HG03354 (cell line): ENCODE data around the gene ACVR1B.
A peak's percentile ranks its signal among the peaks of the same experiment; 100 is the strongest.

Source experiments
- ATAC-seq: cut with Tn5 transposase; IDR thresholded peaks from one replicate; pipeline ENCODE4 v1.9.1; 2021; ENCODE audit warnings: mild to moderate bottlenecking; ENCODE audit not compliant: unreplicated experiment, poor library complexity, severe bottlenecking

ACVR1B gene

DNA sequence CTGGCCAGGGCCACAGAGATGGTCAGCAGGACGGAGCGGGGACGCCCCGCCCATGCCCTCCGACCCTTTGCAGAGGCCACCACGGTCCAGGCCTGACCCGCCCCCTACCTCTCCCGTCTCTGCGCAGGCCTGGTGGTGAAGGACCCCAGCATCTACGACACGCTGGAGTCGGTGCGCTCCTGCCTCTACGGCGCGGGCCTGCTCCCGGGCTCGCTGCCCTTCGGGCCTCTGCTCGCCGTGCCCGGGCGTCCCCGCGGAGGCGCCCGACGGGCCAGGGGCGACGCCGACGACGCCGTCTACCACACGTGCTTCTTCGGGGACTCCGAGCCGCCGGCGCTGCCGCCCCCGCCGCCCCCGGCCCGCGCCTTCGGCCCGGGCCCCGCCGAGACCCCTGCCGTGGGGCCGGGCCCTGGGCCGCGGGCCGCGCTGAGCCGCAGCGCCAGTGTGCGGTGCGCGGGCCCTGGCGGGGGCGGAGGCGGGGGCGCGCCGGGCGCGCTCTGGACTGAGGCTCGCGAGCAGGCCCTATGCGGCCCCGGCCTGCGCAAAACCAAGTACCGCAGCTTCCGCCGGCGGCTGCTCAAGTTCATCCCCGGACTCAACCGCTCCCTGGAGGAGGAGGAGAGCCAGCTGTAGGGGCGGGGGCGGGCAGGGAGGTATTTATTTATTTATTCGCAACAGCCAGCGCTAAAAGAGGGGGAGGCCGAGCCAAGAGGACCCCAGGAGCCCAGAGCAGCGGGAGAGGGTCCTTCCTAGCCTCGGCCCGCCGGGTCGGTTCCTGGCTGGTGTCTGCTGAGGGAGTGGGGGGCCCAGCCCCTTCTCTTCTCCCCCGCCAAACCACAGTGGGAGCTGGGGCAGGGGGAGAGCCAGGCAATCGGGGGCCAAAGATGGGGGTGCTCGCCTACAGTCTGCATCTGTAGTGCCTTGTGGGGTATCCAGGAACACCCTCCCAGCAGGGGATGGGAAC, 63.4 kb downstream of the ACVR1B start:
- ATAC-seq, result no peak

DNA sequence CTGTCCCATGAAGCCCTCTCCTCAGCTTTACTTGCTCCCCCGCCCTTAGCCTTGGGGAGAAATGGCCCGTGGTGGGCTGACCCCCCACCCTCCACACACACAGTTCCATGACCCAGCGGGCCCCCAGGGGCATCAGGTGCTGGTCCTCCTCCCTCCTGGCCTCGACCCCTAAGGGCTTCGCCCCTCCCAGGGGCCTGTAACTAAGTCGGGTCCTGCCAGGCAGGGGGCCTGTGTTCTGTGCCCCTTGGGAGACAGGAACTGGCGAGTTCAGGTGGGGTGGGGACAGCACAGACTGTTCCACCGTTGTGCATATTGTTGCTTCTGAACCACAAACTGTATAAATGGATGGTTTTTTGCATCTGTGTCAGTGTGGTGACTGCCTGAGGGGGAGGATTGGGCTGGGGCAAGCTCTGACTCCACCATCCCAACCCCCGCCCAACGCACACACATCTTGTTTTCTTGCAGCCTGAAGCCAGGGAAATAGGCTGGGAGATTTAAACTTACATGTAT, 64.1 kb downstream of the ACVR1B start:
- no peak for ATAC-seq

DNA sequence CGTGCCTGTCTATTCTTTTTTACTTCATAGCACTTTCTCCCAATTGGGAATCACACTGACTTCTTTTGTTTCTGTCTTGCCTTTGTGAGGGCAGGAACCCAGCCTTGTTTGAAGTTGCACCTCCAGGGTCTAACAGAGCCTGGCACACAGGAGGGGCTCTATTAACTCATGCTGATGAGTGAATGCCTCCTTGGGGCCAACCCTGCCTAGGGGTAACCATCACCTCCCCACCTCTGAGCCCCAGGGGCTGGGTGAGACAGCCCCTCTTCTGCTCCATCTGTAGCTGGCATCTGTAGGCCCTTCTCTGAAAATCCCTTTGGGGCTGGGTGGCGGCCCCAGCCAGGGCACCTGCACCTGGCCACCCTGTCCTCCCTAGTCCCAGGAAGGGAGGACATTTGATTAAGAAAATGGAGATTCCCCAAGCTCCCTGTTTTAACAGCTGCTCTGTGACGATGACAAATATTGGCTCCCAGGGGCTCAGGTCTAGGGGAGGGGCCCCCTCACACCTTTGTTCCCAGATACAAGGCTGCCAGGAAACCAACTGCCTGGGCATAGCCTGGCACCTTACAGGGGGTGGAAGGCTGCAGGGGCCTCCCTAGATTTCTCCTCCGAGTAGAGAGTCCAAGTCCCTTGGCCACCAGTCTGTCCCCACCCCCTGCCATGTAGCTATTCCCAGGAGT, 67.1 kb downstream of the ACVR1B start:
- no peak for ATAC-seq

DNA sequence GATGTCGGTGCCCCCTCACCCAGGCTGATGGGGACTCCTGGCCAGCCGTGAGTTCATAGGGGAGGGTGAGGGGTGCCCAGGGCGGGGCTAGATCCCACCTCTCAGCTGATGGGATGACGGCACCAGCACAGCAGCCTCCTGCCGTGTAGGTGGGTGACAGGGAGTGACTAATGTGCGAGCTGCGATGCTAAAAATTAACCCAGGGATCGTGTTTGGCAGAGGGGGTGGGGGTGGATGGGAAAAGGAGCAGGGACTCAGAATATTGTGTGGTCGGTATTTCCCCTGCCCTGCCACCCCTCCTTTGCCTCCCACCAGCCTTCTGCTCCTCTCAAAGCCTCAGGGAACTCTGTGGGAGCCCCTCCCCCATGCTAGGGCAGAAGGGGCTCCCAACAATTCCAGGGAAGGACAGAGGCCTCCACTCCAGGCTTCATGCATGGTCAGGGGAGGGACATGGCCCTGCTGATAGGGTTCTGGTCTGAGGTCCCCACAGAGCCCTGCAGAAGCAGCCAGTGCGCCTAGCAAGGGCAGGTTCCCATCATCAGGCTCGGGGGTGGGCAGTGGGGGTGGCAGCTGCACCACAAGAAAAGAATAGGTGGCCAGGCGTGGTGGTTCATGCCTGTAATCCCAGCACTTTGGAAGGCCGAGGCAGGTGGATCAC, 67.7 kb downstream of the ACVR1B start:
- no peak for ATAC-seq

DNA sequence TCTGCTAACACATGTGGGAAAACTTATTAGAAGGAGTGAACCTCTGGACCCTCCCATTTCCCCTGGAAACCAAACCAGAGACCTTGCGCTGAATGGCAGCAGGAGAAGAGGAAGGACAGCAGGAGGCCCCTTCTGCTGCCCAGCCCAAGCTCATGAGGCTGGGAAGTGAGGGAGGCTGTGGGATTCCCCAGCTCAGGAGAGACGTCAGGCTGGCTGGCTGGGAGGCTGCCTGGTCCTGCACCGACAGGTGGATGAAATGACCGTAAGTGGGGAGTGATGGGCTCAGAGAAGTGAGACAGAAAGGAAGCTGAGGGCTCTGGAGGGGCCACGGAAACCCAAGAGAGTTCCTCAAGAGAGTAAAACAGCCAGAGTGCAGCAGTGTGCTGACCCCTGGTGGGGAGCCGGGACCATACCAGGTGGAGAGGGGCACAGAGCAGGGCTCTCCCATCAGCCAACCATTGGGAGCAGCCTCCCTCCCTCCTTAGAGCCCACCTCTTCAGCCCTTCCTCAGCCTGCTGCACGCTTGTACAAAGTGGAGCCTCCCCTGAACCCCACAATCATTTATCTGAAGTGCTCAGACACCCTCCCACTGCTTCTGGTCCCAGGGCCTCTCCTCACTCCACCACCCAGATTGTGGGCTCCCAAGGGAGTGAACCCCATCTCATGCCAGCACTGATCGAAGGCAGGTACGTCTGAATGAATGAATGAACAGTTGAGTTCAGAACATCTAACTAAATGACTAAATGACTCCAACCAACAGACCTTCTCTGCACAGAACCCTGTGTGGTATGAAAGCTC, 69.2 kb downstream of the ACVR1B start:
- peak; percentile 49 for ATAC-seq

DNA sequence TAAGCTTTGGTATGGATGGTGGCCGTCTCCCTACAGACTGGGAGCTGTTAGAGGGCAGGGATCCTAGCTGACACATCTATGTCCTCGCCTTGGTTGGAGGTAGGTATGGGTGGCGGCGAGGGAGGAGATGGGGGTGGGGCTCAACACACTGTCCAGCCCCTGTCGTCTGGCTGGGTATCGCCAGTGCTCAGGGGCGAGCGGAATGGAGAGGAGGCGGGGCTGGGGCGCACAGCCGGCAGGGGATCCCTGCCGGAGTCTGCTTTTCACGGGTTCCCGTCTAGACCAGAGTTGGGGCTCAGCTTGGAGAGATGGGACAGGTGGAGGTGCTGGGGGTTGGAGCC, 71.3 kb downstream of the ACVR1B start:
- no peak for ATAC-seq

DNA sequence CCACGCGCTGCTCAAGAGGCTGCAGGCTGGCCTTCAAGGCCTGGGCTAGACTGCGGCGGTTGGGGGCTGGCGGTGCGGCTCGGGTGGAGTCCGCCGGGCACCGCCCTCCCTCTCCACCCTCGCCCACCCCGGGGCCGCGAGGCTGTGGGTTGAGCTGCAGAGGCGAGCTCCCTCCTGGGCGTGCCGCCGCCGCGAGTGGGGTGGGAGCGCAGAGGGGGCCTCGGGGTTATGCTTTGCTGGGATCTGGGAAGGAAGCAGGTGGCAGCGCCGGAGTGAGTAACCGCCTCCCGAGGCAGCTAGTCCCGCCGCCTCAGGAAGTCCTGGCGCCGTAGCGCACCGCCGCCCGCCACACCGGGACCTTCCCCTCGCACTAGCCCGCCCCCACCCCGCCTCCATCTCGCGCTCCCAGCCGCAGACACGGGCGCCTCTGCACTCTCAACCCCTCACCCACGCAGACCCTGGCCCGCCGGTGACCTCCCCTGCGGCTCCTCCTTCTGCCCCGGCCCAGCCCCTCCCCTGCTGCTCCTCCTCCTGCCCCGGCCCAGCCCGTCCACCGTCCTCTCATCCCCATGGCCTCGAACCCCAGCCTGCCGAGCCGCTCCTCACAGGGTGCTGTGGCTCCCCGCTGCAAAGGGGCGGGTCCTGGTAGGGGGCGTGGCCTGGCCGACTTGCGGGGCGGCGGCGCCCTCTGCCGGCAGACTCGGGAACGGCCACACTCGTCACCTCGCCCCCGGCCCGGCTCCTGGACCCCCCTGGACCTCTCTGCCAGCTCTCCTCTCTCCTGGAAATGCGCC, 71.9 kb downstream of the ACVR1B start:
- no peak for ATAC-seq

DNA sequence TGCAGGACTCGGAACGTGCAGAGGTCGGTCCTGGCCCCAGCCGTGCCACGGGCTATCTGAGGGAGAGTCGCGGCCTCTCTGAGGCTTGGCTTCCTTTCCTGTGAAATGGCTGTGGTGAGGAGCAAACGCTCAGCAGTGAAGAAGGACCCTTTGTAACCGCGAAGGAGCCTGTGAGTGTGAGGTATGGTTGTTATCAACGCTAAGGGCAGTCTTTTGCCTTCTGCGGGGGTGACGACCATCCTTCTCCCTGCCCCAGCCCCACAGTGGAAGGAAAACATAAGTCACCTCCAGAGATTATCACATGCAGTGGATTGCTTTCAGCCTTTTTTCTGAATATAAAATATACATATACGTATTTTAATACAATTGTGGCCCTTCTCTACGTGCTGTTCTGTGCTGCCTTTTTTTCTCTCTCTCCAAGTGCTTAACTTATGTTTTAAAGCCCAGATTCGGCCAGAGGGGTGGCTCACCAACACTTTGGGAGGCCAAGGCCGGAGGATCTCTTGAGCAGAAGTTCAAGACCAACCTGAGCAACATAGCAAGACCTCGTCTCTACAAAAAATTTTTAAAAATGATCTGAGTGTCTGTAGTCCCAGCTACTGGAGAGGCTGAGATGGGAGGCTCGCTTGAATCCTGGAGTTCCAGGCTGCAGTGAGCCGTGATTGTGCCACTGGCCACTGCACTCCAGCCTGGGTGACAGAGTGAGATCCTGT, 72.6 kb downstream of the ACVR1B start:
- no peak for ATAC-seq

DNA sequence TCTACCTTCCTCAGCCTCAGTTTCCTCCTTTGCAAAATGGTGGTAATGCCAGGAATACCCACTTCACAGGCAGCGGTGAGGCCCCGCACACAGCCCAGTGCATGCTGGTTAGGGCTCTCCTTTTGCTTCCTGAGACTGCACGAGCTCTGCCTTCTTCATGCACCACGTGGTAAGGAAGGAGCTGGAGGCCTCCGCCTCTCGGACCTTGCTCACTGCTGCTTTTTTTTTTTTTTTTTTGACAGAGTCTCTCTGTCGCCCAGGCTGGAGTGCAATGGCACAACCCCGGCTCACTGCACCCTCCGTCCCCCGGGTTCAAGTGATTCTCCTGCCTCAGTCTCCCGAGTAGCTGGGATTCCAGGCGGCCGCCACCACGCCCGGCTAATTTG, 73.3 kb downstream of the ACVR1B start:
- no peak for ATAC-seq

DNA sequence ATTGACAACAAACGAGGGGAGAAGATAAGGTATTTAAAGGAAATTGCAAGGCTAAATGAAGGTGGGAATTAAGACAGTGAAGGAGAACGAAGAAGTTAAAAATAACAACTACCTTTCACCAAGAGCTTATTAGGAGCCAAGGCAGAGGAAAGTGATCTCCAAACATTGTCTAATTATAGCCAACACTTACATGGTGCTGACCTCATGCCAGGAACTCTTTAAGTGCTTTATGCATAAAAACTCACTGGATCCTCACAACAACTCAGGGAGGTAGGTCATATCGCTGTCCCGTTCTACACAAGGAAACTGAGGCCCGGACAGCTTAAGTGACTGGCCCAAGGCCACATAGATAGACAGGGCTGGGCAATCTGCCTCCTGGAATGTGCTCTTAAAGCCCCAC, 74.8 kb downstream of the ACVR1B start:
- no peak for ATAC-seq

DNA sequence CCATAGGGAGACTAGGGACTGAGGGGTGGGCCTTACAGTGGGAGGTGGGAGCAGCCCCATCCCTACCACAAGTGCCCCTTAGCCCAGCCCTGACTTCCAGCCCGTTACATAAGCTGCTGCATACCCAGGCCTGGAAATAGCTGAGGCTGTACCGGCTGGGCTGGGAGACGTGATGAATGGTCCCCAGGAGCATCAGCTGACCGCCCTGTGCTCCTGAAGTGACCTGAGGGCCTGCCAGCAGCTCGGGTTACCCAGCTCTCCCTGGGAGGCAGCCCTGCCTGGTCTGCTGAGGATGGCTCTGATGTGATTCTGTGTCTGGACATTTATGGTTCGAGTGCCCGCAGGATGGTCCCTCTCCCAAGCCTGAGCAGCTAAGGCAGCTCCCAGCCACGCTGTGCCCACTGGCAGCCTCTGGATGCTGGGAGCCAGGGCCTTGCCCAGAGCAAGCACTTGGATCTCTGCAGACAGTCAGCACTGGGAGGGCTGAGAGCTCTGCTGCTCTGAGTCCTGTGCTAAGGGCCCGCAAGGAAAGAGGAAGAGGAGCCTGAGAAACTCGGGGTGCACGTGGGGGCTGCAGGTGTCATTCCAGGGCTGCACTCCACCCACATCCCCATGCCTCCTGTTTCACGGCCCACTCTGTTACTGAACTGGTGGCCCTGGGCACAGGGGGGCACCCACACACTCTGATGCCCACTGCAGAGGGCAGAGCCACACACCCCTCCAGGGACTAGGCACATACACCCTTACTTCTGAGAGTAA, 75.8 kb downstream of the ACVR1B start:
- no peak for ATAC-seq

DNA sequence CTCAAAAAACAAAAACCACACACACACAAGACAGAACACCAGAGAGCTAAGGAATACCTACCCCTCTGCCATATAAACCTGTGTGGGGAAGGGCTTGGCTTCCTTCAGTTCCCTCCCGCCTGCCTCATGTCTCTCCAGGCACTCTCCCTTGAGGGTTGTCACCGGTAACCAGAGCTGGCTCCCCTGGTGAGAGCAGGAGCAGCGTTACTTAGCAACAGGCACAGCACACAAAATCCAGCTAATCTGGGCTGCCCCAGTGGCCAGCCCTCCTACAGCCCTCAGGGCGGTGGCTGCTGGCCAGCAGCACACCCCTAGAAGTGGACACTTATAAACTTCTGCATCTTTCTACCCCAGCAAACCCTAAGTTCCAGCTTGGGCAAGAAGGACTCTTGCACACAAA, 78.2 kb downstream of the ACVR1B start:
- no peak for ATAC-seq

DNA sequence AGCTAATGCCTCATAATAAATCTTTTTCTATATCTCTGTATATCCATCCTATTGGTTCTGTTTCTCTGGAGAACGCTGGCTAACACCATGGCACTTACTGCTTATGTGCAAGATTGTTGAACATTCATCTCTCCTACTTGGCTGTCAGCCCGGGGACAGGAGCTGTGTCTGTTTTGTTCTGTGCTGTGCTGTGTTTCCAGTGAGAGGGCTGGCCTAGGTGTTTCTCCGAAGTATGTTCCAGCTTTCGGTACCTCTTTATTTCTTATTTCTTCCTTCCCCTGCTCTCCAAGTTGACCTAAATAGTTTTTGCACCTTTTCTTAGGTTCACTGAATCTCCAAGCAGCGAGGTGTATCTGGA, 80.9 kb downstream of the ACVR1B start:
- no peak for ATAC-seq

DNA sequence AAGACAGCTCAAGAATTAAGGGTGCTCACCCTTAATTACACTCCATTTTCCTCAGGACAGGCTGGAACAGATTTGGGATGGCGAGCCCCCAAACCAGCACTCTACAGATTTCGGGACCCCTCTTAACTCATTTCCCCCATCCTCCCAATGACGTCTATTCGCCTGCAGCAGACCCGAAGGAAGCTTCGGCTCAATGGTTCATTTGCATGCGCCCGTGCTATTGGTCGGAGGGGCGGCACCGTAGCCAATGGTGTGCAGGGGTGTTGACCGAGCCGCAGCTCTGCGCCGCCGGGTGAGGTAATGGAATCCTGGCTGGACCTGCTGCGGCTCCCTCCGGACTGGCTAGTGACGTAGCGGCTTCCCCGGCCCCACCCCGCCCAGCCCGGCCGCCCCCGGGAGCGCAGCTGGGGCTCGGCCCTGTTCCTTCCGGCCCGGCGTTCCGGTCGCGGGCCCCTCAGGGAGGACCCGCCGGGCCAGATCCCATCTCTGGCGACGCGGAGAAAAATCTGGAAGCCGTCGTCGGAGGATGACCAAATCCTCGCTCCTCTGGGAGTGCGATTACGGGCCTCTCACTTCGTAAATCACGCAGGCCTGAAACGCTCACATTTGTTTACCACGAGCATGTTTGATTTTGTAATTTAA, 81.4 kb downstream of the ACVR1B start:
- ATAC-seq, result peak; percentile 94

DNA sequence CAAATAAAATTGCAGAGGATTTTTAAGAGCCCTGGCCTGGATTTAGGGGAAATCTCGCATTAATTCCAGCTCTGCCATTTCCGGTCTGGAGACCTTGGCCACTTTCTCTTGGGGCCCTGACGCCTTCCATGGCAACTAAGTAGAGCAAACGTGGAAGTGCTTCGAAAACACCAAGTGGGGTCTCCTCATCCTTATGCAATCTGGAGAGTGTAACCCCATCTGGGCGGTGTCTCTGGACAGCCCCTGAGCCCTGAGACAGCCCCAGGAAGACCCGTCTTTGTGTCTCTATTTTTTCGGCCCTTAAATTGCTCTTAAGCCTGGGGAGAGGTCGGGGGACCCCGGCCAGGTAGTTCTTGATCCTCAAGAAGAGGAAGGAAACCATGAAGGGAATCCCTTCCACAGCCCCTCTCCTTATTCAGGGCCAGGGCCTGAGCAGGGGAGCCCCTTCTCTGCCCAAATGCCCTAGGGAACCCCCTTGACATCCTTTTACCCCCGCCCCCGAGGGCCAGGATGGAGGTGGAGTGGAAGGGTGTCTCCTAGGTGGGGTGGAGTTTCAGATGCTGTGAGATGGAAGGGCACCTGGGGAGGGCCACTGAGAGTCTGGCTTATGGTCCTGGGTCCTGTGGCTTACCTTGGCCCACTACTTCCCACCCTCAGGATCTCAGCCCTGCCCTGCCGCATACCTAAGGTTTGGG, 82.1 kb downstream of the ACVR1B start:
- no peak for ATAC-seq

DNA sequence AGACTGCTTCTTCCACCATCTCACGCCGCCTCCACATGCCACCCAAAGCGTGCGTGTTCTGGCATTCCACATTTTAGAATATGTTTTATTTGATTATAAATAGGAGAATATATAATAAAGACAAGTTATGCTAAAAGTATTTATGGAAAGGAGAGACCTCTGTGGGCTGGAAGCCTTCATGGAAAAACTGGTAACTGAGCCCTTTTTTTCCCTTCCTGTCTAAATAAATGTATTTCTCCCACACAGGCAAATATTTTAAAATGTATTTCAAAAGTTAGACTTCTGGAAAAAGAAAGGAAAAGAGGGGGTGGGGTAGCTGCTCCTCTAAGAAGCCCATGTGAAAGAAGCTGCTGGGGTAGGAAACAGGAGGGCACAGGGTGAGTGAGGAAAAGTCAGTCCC, 83.7 kb downstream of the ACVR1B start:
- no peak for ATAC-seq

DNA sequence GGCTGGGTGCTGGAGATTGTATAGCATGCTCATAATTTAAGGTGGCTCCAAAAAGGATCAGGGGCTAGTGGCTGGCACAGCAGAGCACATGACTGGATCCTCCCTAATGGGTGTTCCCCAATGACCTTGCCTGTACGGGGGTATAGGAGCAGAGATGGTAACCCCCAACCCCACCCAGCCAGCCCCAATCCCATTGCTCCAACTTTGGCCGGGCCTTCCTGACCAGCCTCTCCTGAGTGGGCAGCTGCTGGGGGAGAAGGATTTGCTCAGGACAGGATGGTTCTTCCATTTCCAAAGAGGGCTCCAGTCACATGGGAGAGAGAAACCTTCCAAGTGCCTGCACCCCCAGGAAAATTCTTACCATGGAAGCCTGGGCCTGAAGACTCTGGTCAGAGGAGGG, 84.4 kb downstream of the ACVR1B start:
- no peak for ATAC-seq
